Chondrocyte (in vitro differentiated cells): ENCODE measurements around the gene HOXA2. TPM values are rescaled to one million over a fixed set of nuclear protein-coding genes. Genes with fewer than 3 reads are reported as not detected.

ENCODE experiments used
- DNase-seq: peaks from one replicate; pipeline ENCODE4 v3.0.0; 2021; ENCODE audit warnings: mixed read lengths, low spot score
- H3K27ac Mint-ChIP-seq: one replicate; pipeline ENCODE4 v1.8.0; 2021; ENCODE audit warnings: mild to moderate bottlenecking, moderate library complexity, mixed read lengths; ENCODE audit not compliant: unreplicated experiment
- H3K27me3 Mint-ChIP-seq: 2 replicates; pipeline ENCODE4 v1.8.0; 2021; ENCODE audit warnings: low read depth, mixed read lengths
- H3K36me3 Mint-ChIP-seq: 2 replicates; pipeline ENCODE4 v1.8.0; 2021; ENCODE audit warnings: low read depth, mixed read lengths
- H3K4me1 Mint-ChIP-seq: 2 replicates; pipeline ENCODE4 v1.8.0; 2021; ENCODE audit warnings: low read depth, mild to moderate bottlenecking, mixed read lengths
- H3K4me3 Mint-ChIP-seq: one replicate; pipeline ENCODE4 v1.8.0; 2021; ENCODE audit warnings: mild to moderate bottlenecking, moderate library complexity, mixed read lengths; ENCODE audit not compliant: unreplicated experiment
- H3K9me3 Mint-ChIP-seq: 2 replicates; pipeline ENCODE4 v1.8.0; 2021; ENCODE audit warnings: low read depth, mixed read lengths
- CTCF ChIP-seq: fragments of 200-600 bp; sonication (generic); IDR thresholded peaks from 2 replicates; pipeline ENCODE4 v1.5.0; 2021; ENCODE audit warnings: antibody characterized with exemption, mild to moderate bottlenecking, moderate library complexity
- total RNA-seq: library from RNA; stranded (reverse); gene quantifications from 3 replicates; pipeline ENCODE4 v1.2.1, GENCODE V29; 2021

The HOXA2 gene
- total RNA-seq, 1 donor from 2014 or later: 10.2 TPM

GRCh38 chr7:27148756-27149641, 46.5 kb upstream of the HOXA2 start:
- H3K4me3 Mint-ChIP-seq: no peak overlapping the region
- no peak overlapping the region for H3K27ac Mint-ChIP-seq
- H3K4me1 Mint-ChIP-seq: peaks cover 11% of the 10 kb centered on the region
- DNase-seq: no peak
- peaks cover 2% of the 10 kb centered on the region for H3K36me3 Mint-ChIP-seq
- TF ChIP-seq CTCF: no peak
- peaks cover 89% of the 10 kb centered on the region for H3K27me3 Mint-ChIP-seq
- peaks cover 2% of the 10 kb centered on the region for H3K9me3 Mint-ChIP-seq

GRCh38 chr7:27148031-27148755, 45.7 kb upstream of the HOXA2 start:
- peaks cover 87% of the 10 kb centered on the region for H3K27me3 Mint-ChIP-seq
- H3K4me1 Mint-ChIP-seq: peaks cover 15% of the 10 kb centered on the region
- peaks cover 2% of the 10 kb centered on the region for H3K9me3 Mint-ChIP-seq
- H3K4me3 Mint-ChIP-seq: no peak overlapping the region
- peak overlapping the region; percentile 54 for H3K27ac Mint-ChIP-seq
- TF ChIP-seq CTCF: no peak
- DNase-seq: no peak
- H3K36me3 Mint-ChIP-seq: peaks cover 2% of the 10 kb centered on the region

DNA sequence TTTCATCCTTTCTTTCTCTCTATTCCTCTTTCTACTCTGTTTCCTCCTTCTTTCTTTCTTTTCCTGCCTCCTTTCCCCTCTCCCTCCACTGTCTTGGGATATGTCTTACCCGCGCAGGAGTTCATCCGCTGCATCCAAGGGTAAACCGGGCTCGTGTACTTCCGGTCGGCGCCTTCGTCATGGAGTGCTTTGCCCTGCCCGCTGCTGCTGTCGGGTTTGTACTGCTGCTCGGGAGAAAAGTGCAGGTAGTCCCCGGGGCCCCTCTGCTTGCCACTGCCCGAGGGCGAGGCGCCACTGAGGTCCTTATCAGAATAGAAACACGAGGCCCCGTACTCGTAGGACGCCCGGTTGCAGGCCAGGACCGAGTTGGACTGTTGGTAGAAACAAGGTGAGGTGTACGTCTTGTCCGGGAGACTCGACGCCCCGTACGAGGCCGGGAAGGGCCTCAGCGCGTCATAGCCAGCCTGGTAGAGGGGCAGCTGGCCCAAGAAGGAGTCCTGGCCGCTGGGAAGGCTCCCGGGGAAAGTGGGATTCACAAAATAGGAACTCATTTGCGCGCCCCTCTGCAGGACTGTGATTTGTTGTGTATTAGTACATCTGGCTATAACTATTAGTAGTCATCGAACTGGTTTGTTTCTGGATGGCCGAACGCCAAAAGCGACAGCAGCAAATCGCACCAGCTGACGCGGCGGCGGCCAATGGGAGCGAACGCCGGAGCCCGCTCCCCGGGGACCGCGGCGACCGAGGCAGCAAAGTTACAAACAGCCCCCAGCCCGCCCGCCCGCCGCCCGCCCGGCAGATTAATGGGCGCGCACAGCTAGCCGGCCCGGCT, 44.9 kb upstream of the HOXA2 start, which contains the start of gene HOXA6:
Gene HOXA6 (minus strand): TSS at position 576 of the 832 bp plus-strand sequence. CDS start 25 bp downstream, at position 551.
- Mint-ChIP-seq H3K36me3 (peaks cover 2% of the 10 kb centered on the region), H3K27ac (peak within 1 kb of the TSS; percentile 54), H3K27me3 (peaks cover 86% of the 10 kb centered on the region), H3K4me3 (peak within 1 kb of the TSS; percentile 22), H3K4me1 (peaks cover 20% of the 10 kb centered on the region), H3K9me3 (peaks cover 2% of the 10 kb centered on the region)
- TF ChIP-seq CTCF: no peak
- DNase-seq: peak; percentile 80

- Mint-ChIP-seq H3K9me3 (peaks cover 2% of the 10 kb centered on the region), H3K36me3 (peaks cover 2% of the 10 kb centered on the region), H3K4me3 (no peak overlapping the region), H3K4me1 (peaks cover 20% of the 10 kb centered on the region), H3K27ac (no peak overlapping the region), H3K27me3 (peaks cover 86% of the 10 kb centered on the region)
- no peak for DNase-seq
- TF ChIP-seq CTCF: no peak
Observed at GRCh38 chr7:27146491-27147198, 44.2 kb upstream of the HOXA2 start.
